GM19395 (cell line): ENCODE data around the gene ATP8B1.

Experiments
- ATAC-seq: cut with Tn5 transposase; IDR thresholded peaks from one replicate; pipeline ENCODE4 v1.9.1; 2021; ENCODE audit warnings: mild to moderate bottlenecking, moderate library complexity; ENCODE audit not compliant: unreplicated experiment

ATP8B1 gene

DNA sequence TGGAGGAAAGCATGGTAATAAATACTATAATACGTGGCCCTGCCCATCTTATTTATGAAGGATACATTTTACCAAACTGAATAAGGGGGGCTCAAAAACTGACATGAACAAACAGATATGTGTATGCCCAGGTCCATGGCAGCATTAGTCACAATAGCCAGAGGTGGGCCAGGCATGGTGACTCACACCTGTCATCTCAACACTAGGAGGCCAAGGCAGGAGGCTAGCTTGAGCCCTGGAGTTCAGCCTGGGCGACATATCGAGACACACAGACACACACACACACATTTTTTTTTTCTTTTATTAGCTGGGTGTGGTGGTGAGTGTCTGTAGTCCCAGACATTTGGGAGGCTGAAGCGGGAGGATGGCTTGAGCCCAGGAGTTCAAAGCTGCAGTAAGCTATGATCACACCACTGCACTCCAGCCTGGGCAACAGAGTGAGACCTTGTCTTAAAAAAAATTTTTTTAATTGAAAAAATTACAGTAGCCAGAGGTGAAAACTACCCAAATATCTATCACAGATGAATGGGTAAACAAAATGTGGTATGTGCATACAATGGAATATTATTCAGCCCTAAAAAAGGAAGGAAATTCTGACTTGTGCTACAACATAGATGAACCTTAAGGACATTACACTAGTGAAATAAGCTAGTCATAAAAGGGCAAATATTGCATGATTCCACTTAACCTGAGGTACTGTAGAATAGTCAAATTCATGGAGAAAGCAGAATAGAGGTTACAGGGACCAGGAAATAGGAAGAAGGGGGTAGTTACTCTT, 8.0 kb downstream of the ATP8B1 start:
- no peak for ATAC-seq

DNA sequence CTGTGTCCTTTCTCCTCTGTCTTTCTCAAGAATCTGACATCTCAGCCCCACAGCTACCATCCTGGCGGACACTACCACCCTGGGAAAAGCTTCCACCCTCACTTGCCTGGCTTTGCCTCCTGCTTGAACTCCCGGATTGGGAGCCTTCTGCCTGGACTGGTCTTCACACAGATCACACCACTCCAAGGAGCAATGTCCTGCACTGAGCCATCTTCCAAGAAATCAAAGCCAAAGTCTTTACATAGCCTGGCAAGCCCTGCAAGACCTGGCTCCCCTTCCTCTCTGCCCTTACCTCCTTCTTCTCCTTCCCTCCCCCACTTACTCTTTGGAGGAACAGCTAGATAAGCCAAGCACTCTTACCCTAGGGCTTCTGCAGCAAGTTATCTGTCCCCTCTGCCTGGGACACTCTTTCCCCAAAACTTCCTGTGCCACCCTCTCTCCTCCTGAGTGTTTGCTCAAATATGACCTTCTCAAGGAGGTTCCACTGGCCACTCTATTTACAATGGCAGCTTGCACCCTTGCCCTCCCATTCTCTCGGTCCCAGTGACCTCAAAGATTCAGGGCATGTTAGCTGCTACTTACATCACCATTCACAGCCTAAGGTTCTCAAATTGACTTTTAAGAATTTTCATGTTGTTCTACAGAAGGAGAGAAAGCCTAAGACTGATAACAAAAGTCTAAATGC, 9.7 kb downstream of the ATP8B1 start:
- no peak for ATAC-seq

DNA sequence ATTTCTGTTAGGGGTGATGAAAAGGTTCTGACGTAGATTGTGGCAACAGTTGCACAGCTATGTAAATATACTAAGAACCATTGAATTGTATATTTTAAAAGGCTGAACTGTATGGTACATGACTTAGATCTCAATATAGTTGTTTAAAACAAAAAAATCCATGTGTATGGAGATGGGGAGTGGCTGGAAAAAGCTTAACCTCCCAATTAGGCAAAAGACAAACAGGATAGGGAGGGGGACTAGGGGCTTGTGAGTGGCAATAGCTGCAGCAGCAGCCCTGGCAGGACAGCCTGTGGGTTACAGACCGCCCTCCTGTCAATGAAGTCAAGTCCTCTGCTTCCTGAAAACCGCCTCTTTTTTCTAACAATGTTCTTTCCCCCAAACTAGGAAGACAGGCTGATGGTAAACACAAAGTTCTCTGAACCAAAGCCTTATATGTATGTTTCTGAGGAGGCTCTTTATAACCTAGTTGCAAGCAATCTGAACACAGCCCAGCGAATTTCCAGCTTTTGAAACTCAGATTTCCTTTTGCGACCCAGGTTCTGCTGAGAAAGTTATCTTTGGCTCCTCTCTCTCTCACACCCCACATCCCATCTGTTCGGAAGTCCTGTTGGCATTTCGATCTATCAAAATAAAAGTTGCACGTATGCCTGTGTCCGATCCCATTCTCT, 10.3 kb downstream of the ATP8B1 start:
- ATAC-seq: no peak

DNA sequence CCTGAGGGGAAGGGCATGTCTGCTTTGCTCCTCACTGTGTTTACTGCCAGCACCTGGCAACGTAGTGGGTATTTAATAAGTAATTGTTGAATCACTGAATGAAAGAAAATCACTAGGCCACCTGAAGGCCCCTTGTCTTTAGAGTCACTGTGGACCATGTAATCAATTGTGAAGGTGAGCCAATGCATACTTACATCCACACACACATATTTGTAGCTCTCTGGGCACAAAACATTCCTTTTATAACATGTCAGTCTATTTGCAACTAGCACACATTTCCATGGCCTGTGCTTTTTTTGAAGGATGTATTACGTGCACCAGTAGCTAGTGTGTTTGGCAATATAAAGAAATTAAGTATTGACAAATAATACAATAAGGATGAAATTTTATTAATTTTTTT, 11.2 kb downstream of the ATP8B1 start:
- ATAC-seq: no peak

DNA sequence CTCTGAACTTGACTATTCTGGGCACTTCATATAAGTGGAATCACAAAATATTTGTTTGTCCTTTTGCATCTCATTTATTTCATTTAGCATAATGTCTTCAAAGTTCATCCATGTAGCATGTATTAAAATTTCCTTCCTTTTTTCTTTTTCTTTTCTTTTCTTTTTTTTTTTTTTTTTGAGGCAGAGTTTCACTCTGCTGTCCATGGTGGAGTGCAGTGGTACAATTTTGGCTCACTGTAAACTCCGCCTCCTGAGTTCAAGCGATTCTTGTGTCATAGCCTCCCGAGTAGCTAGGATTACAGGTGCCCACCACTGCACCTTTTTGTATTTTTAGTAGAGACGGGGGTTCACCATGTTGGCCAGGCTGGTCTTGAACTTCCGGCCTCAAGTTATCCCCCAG, 11.9 kb downstream of the ATP8B1 start:
- no peak for ATAC-seq

DNA sequence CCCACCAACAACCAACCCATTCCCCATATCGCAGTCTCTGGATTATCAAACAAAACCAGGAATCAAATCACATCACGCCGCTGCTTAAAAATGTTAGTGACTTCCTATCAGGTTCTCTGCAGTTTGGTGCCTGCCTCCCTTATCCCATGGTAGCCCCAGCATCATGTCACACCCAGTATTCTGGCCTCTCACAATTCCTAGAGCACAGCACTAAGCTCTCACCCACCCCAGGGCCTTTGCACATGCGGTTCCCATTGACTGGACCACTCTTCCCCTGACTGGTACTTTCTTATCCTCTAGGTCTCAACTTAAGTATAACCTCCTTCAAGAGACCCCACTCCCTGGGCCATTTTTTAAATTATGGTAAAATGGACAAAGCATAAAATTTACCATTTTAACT, 12.8 kb downstream of the ATP8B1 start:
- ATAC-seq: no peak

DNA sequence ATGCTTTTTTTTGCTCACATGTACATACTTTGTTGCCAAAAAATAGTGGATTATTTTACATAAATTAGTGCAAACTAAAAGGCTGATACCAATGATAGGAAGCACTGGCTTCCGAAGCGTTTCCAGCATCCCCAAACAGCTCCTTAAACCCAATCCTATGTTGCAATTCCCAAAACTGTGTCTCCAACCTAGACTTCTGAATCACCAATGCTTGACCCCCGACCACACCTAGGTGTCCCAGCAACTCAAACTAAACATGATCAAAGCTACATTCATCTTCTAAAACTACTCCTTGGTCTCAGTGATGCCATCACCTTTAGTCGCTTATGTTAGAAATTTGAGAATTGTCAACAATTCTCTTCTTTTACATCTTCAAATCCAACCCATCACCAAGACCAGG, 13.4 kb downstream of the ATP8B1 start:
- ATAC-seq: no peak

DNA sequence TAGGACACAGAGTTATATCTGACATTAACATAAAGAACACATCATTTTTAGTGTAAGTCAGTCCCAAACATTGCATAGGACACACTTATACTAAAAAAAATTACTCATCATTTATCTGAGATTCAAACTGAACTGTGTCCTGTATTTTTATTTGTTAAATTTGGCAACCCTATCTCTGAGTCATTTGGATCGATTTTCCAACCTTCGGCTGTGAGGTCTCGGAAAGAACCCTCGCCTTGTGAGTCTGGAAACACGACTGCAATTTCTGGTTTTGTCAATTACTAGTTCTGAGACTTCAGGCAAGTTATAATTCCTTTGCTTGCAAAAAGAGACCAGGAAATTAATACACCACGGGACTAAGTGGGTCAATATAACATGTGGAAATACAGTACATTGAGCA, 14.0 kb downstream of the ATP8B1 start:
- no peak for ATAC-seq

DNA sequence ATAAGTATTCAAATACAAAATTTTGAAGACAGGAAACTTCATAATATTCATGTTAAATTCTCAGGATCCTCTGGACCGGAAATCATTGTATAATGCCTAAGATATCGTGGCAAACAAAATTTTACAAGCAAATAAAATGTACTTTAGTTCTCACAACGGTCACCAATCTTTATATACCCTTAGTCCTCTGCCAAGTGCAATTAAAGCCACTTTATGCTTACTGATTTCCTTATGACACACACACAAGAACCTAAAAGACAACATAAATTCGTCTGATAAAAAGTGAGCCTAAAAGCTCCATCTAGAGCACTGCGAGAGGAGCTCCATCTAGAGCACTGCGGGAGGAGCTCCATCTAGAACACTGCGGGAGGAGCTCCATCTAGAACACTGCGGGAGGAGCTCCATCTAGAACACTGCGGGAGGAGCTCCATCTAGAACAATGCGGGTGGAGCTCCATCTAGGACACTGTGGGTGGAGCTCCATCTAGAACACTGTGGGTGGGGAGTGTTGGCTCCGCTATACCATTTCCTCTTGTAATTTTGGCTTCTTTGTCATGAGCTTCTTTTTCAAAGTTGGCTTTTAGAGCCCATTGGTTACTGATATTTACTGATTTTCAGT, 15.9 kb downstream of the ATP8B1 start:
- ATAC-seq: no peak

DNA sequence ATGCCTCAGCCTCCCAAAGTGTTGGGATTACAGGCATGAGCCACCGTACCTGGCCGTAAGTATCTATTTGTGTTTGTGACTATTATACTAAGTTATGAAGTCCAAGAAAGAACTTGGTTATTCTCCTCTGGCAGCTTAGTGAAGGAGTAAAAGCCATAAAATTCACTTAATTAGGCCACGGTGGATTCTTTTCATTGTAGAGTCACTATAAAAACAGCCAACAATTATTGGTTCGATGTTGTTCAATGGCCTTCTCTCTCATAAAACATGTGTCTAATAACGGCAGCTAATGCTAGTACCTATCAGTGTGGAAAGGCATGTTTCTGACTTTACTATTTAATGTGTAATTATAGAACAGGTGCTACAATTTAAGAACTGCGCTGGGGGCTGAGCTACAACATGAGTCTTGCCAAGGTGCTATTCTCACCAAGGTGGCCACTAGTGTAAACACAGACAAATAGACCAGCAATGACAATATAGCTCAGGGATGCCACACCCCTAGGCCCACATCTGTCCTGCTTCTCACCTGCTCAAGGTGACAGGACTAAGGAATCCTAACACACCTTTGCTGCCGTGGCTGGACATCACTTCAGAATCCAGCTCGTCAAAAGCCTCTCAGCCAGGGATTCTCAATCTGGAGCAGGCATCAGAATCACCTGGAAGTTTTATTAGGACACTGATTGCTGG, 17.2 kb downstream of the ATP8B1 start:
- no peak for ATAC-seq

DNA sequence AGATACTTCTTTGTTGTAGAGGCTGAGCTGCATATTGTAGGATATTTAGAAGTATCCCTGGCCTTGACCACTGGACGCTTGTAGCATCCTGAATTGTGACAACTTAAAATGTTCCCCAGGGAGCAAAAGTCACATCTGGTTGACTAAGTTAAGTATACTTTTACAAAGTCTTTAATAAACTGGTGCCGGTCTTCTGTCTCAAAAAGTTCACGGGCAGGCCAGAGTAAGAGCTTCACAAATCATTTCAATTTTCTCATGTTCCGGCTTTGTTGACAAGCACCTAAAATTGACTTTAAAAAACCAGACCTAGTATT, 18.4 kb downstream of the ATP8B1 start:
- ATAC-seq: no peak

DNA sequence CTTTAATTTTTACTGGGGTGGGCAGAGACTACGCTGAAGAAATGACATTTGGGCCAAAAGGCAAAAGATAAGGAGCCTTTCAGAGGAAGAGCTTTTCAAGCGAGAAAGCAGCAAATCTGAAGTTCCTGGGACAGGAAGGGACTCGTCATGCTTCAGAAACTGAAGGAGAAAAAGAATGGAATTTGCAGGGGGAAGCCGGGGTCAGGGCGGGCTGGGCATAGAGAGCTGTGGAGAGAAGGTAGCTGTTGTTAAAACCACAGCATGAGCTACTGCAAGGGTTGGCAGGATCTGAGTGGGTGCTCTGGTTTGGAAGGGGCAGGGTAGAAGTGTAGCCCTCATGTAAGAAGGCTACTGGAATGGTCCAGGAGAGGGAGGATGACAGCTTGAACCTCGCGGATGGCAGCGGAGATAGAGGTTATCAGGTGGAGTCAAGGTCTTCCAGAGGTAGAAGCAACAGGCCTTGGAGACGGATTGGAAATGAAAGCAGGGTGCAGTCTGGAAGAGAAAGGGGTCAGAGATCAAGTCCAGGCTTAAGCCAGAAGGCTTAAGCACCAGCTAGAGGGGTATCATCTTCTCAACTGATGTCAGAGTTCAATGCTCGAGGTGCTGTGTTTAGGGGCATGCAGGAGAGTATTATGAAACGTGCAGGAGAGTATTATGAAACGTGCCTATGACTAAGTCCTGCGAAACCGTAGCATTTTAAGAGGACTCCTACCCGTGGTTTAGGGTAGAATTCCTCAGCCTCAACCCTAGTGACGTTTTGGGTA, 18.9 kb downstream of the ATP8B1 start:
- no peak for ATAC-seq

DNA sequence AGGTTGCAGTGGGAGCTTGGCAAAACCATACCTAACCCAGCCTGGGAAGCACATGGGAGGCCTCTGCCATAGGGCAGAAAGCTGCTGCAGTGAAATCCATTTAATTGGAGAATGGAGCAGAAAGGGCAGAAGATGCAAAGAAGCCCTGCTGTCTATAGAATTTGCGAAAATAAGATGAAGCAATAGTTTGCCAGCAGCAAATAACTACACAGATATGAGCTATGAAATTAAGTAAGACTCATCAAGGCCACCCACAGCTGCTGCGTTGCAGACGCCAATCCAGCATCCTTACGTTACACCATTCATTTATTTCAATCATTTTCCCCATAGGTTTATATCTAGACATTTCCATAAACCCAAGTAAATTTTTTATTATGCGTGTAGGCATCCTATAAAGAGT, 21.1 kb downstream of the ATP8B1 start:
- ATAC-seq: no peak

DNA sequence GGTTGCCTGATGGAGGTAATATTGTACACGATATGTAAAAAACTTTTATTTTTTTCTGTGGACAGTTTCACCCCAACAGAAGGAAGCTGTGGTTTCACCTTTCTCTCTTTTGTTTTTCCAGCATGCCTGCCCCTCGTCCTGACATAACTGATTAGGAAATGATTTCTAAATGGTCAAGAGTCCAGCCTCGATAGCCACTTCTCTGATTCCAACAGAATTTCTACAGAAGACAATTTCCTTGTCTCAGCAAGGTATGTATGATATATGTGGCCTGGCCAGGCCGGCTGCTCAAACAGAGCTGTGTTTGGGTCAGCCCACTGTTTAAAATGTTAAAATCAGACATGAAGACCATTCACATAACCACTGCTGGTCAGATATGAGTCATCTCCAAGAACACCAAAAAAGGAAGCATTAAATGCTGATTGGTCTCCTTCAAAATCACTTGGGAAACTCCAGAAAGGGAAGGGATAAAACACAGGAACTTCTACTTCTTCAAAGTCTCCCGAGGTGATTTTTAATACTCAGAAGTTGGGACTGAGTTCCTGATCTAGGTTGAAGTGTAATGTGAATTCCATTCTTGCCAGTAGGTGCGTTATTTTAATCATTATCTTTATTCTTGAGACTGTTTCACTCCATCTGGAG, 22.3 kb downstream of the ATP8B1 start:
- ATAC-seq: peak; percentile 88

DNA sequence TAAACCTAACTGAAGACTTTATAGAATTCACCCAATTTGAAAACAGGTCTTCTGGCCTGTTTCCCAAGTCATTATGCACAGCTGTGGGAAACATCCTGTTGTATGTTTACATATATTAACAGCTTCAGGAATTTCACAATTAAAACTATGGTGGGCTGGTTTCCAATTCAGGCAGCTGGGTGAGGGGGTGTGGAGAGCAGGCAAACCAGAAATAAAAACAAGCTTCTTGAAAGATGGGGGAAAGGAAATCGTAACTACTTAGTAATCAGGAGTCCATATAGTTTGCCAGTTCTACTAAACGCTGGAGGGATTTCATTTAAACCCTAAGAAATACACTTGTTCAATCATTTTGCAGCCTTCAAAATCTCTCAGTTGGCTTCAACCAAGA, 22.8 kb downstream of the ATP8B1 start:
- no peak for ATAC-seq

DNA sequence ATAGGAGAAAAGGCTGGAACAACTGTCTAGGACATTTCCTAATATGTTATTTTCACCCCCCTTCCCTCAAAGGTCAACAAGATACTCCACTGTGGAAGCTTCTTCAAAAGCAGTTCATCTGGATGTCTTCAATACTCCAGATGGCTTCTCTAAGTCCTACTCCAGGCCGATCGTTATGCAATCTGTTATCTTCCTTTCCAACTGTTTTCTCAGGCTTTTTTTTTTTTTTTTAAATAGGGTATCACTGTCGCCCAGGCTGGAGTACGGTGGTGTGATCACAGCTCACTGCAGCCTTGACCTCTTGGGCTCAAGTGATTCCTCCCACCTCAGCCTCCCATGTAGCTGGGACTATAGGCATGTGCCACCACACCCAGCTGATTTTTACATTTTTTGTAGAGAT, 26.3 kb downstream of the ATP8B1 start:
- no peak for ATAC-seq

DNA sequence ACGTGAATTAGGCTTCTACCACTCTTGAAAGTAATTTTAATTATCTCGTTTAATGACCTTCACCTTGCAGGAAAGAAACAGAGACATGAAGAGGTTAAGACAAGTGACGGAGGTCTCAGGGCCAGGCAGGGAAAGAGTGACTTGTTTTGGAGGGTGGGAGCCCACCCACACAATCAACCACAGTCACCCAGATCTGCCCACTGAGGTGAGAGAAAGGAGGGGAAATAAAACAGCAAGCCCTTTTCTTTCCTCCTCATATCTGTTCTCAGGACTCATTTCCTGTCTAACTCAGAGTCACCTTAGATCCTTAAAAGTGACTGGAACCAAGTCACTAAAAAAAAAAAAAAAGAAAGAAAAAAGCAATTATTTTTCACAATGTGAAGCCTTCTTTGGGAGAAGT, 26.8 kb downstream of the ATP8B1 start:
- no peak for ATAC-seq

DNA sequence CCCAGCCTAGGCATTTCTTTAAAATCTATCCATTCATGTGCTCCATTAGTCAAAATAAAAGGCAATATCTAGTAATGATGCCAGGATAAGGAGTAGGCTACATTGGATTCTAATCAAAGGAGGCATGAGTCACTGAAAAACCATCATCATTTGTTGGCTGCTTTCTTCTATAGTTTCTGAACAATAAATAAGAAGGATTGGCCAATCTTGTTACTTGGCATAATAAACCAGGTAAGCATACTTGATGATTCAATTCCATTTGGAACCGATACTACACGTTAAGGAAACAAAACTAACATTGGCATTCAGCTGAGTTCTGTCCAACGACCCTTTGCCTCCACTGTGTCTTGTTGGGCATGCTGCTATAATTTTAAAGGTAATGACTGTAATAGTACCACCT, 27.2 kb downstream of the ATP8B1 start:
- no peak for ATAC-seq

DNA sequence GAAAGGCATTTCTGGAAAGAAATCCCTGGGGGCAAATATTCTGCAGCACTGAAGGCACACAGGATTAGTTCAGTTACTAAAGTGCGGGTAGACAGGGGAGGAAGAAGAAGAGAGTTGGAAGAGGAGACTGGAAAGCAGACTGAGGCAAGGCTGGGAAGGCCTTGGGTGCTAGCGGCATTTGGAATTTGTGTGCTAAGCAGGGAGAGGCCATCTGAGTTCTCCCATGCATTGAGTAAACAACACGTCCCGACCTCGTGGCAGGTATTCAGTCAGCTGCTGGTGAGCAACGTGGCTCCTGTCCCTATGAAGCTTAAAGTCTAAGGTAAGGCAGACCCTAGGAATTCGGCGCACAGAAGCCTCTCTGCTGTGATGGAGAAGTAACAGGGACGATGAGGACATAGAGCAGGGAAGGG, 30.7 kb downstream of the ATP8B1 start:
- no peak for ATAC-seq

DNA sequence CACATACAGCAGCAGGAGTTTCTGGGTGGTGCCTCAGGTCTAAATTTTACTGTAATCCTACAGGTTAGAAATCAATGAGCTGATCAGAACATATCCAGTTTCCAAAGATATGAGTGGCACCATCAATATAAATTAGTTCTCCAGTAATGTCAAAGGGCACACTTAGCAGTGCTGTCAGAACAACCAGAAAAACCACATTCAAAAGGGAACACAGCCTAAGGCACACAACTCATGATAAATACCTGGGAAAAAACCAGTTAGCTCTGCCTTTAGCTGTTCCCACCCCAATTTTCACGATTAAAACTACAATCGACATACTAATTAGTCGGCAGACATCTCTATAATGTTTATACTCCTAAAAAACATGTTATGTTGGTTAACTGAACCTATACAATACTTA, 31.5 kb downstream of the ATP8B1 start:
- ATAC-seq: no peak
